Keratinocyte (primary cell): ENCODE data around the gene CHMP6.

Experiments
- EZH2 ChIP-seq: IDR thresholded peaks from one replicate; pipeline ENCODE4 v1.6.1; 2012; ENCODE audit warnings: inconsistent platforms, mild to moderate bottlenecking, low read length, moderate library complexity
- TF ChIP-seq, protein P1 (sequence below), 3 experiments: IDR thresholded peaks in 1 of 3; conservative IDR thresholded peaks in 1 of 3; optimal IDR thresholded peaks in 1 of 3; 2 replicates in 2 of 3; 3 replicates in 1 of 3; pipeline versions ENCODE3 to v1.5.1; 2011; ENCODE audit warnings: low read length in 3 of 3, mild to moderate bottlenecking in 3 of 3, moderate library complexity in 2 of 3, control low read depth in 1 of 3, inconsistent platforms in 1 of 3; ENCODE audit not compliant: insufficient read depth in 2 of 3; ENCODE audit errors: extremely low read depth in 1 of 3

DNA sequence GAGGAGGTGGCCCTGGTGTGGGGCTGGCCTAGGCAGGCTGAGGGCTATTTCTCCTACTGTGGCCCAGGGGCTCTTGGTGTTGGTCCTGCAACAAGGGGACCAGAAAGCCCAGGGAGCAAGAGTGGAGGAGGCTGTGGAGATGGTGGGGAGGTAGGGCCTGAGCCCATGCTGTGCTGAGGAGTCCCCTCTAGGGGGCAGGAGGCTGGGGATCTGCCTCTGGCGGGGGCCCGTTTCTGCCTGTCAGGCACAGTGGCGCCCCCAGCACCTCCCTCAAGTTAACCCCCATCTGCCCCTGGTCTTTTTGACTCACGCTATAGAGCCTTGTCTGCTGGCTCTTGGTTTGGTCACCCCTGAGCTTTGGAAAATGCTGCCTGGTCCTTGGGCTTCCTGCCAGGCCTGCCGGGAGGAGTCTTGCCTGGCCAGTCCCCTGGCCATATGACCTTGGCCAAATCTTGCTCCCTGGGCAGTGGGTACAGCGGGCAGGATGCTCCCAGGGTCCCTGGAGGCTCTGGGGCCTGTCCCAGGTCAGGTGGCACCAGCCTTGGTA, 49.2 kb downstream of the CHMP6 start:
- TF ChIP-seq, protein P1, sequence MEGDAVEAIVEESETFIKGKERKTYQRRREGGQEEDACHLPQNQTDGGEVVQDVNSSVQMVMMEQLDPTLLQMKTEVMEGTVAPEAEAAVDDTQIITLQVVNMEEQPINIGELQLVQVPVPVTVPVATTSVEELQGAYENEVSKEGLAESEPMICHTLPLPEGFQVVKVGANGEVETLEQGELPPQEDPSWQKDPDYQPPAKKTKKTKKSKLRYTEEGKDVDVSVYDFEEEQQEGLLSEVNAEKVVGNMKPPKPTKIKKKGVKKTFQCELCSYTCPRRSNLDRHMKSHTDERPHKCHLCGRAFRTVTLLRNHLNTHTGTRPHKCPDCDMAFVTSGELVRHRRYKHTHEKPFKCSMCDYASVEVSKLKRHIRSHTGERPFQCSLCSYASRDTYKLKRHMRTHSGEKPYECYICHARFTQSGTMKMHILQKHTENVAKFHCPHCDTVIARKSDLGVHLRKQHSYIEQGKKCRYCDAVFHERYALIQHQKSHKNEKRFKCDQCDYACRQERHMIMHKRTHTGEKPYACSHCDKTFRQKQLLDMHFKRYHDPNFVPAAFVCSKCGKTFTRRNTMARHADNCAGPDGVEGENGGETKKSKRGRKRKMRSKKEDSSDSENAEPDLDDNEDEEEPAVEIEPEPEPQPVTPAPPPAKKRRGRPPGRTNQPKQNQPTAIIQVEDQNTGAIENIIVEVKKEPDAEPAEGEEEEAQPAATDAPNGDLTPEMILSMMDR (optimal IDR thresholded peaks at IDR 0.05 in 1 of 3, IDR thresholded peaks at IDR 0.05 in 1 of 3, conservative IDR thresholded peaks at IDR 0.05 in 1 of 3; ENCODE audit: extremely low read depth in 1 of 3, insufficient read depth in 2 of 3, low read length in 3 of 3), result peak; percentile 62 to 76 (median 65)
- TF ChIP-seq EZH2, result no peak
